ENCODE results near the gene MEIKIN.

Gene MEIKIN

DNA sequence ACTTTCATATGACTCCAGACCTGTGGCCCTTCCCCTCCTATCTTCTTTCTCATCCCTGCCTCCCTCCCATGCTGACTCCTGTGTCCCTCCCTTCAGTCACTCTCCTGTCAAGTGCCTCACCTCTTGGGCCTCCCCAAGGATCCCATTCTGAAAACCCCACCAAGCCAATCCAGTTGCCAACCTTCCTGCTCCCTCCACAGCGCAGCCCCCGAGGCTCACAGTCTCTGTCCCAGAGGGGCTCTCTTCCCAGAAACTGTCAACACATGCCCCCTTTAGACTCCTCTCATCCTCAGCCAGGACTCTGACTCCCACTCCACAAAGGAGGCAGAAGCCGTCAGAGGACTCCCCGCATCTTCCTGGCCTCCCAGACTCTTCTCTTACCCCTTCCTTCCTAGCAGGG is 35.2 kb upstream of the MEIKIN start:
- Mint-ChIP-seq H3K4me3 (no peak overlapping the region), H3K27ac (no peak overlapping the region), H3K36me3 (ENCODE audit: low read depth) (no peaks in the 10 kb centered on the region), H3K27me3 (ENCODE audit: low read depth) (peaks cover 9% of the 10 kb centered on the region), H3K9me3 (no peaks in the 10 kb centered on the region), H3K4me1 (ENCODE audit: low read depth) (peaks cover 12% of the 10 kb centered on the region)
- no peak for DNase-seq (ENCODE audit: low spot score)

DNA sequence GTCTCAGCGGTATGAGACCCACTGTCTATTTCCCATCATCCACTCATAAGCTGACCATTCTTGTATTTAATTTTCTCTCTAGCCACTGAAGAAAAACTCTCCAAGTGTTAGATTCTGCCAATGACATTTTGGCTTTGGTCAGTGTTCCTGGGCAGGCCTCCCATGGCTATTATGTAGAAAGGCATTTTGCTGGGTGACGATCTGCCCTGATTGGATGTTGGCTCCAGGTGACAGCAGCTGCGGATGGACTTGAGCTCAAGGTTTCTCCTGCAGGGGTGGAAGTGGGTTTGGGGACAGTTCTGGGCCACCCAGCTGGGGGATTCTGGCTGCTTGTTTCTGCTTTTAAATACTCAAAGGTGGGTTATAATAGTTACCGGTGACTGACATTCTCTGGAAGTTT is 34.4 kb upstream of the MEIKIN start:
- no peak for DNase-seq (ENCODE audit: low spot score)
- H3K9me3 Mint-ChIP-seq, result no peaks in the 10 kb centered on the region
- H3K27me3 Mint-ChIP-seq (ENCODE audit: low read depth), result peaks cover 9% of the 10 kb centered on the region
- peaks cover 20% of the 10 kb centered on the region for H3K4me1 Mint-ChIP-seq (ENCODE audit: low read depth)
- H3K36me3 Mint-ChIP-seq (ENCODE audit: low read depth), result no peaks in the 10 kb centered on the region
- H3K27ac Mint-ChIP-seq, result no peak overlapping the region
- H3K4me3 Mint-ChIP-seq, result no peak overlapping the region

DNA sequence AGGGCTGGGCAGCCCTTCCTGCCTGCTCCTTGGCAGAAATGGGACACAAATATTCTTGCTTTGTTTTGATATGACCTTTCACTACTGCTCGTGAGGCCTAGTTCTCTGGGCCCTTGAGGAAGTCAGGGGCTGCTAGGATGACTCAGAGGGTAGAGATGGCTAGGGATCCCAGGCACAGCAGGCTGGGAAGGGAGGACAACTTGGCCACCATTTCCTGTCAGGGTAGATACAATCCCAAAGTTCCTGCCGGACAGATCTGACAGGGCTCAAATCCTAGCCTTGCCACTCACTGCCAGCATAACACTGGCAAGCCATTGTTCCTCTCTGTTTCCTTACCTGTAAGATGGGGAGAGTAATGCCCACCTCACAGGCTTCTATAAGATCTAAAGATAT is 31.7 kb upstream of the MEIKIN start:
- H3K9me3 Mint-ChIP-seq, result no peaks in the 10 kb centered on the region
- no peak overlapping the region for H3K4me3 Mint-ChIP-seq

DNA sequence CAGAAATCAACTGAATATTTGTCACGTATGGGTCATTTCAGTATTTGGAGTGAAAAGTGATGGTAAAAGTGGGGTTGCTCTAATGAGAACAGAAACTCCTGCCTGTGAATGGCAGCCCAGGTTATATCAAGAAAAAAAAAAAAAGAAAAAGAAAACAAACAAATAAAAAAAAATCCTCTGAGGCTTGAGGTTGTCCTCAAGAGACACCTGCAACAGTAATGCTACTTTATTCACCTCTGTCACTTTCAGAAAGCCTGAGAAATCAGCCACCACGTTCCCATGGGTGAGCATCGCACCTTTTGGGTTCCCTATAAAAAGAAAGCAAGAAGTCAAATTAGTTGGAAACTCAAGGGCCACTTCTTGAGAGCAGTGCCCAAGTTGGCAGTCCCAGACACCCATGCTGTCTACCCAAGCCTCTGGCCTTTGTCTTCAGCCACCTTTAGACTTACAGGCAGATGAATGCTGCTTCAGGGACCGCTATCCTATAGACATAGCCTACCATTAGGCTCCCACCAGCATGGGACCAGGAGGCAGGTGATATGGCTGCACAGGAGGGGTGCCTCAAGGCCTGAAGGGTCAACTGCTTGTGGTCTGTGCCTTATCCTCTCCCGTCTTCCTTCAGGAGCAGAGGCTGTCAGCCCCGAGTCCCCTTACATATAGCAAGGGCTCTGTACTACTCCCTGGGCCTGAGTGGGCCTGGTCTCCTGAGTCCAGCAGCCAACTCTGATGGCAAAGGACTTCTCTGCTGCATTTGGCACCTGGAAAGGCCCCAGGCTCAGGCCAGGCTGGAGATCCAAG is 31.1 kb upstream of the MEIKIN start:
- DNase-seq (ENCODE audit: low spot score), result no peak
- Mint-ChIP-seq H3K4me3 (no peak overlapping the region), H3K27me3 (ENCODE audit: low read depth) (peaks cover 7% of the 10 kb centered on the region), H3K27ac (no peak overlapping the region), H3K9me3 (no peaks in the 10 kb centered on the region), H3K4me1 (ENCODE audit: low read depth) (peaks cover 21% of the 10 kb centered on the region), H3K36me3 (ENCODE audit: low read depth) (no peaks in the 10 kb centered on the region)

More for the DNA sequence above, 31.7 kb upstream of the MEIKIN start:
- Mint-ChIP-seq H3K27me3 (ENCODE audit: low read depth) (peaks cover 9% of the 10 kb centered on the region), H3K36me3 (ENCODE audit: low read depth) (no peaks in the 10 kb centered on the region), H3K4me1 (ENCODE audit: low read depth) (peaks cover 21% of the 10 kb centered on the region), H3K27ac (no peak overlapping the region)
- no peak for DNase-seq (ENCODE audit: low spot score)

DNA sequence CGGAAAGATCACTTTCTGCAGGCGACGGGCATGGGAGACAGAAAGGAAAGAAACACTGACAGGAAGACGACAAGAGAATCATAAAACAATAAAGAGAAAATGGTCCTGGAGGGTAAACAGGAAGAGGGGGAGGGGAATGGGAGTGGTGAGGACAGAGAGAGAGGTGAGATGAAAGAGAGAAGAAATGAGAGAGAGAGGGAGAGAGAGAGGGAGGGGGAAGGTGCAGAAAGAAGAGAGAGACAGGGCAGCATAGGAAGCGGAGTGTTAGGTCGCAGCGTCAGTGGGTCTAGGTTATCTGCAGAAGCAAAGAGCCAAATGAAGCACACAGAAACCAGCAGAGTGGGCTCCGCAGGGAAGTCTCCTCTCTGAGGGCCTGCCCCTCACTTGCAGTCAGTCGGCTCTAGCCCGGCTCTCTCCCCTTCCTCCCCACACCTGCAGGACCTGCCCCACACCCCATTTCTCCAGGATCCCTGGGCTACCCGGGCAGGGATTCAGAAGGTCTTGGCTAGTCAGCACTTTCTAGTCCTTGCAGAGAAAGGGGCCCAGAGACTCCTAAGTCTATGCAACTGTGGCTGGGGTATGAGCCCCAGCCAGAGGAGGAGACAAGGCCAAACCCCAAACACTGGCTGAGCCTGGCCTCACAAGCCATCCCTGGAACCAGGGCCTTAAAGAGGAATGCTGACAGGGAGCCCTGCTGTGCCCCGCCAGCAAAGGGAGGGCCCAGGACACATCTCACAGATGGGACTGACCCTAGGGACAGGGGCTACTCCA is 29.7 kb upstream of the MEIKIN start:
- no peaks in the 10 kb centered on the region for H3K36me3 Mint-ChIP-seq (ENCODE audit: low read depth)
- peak overlapping the region; percentile 84 for H3K27ac Mint-ChIP-seq
- no peaks in the 10 kb centered on the region for H3K9me3 Mint-ChIP-seq
- H3K4me1 Mint-ChIP-seq (ENCODE audit: low read depth), result peaks cover 21% of the 10 kb centered on the region
- no peak for DNase-seq (ENCODE audit: low spot score)
- H3K27me3 Mint-ChIP-seq (ENCODE audit: low read depth), result no peaks in the 10 kb centered on the region
- peak overlapping the region; percentile 78 for H3K4me3 Mint-ChIP-seq

DNA sequence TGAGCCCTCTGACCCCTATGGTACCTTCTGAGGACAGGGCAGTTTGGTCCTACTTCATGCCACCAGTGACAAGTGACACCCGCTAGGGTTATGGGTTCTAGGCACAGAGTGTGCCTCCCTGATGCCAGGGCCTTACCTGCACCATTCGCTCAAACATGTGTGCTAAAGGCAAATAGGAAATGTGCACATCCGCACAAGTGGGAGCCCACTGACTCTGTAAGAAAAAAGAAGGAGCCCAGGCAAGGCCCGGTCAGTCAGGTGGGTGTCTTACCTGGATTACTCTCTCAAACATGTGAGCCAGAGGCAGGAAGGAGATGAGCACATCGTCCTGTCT is 29.1 kb upstream of the MEIKIN start:
- Mint-ChIP-seq H3K36me3 (ENCODE audit: low read depth) (no peaks in the 10 kb centered on the region), H3K27ac (peak overlapping the region; percentile 84), H3K9me3 (no peaks in the 10 kb centered on the region), H3K4me1 (ENCODE audit: low read depth) (peaks cover 21% of the 10 kb centered on the region), H3K4me3 (peak overlapping the region; percentile 78), H3K27me3 (ENCODE audit: low read depth) (no peaks in the 10 kb centered on the region)
- no peak for DNase-seq (ENCODE audit: low spot score)

DNA sequence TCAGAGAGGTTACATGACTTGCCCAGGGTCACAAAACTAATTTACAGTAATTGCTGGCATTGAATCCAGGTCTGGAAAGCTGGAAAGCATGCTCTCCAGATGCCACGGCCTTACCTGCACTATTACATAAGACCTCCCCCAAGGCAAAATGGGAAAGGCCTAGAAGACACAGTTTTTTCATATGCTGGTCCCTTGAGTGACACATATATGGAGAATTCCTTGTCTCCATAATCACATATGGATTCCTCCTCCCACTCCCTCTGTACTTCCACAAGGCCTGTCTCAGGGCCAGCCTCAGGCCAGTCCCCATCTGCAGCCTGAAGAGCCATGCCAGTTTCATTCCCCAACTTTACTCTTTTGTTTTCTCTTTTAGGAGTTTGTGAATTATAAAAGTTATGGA is 28.6 kb upstream of the MEIKIN start:
- H3K27ac Mint-ChIP-seq, result no peak overlapping the region
- DNase-seq (ENCODE audit: low spot score), result no peak
- no peaks in the 10 kb centered on the region for H3K36me3 Mint-ChIP-seq (ENCODE audit: low read depth)
- no peaks in the 10 kb centered on the region for H3K27me3 Mint-ChIP-seq (ENCODE audit: low read depth)
- H3K4me1 Mint-ChIP-seq (ENCODE audit: low read depth), result peaks cover 21% of the 10 kb centered on the region
- no peaks in the 10 kb centered on the region for H3K9me3 Mint-ChIP-seq
- H3K4me3 Mint-ChIP-seq, result no peak overlapping the region

DNA sequence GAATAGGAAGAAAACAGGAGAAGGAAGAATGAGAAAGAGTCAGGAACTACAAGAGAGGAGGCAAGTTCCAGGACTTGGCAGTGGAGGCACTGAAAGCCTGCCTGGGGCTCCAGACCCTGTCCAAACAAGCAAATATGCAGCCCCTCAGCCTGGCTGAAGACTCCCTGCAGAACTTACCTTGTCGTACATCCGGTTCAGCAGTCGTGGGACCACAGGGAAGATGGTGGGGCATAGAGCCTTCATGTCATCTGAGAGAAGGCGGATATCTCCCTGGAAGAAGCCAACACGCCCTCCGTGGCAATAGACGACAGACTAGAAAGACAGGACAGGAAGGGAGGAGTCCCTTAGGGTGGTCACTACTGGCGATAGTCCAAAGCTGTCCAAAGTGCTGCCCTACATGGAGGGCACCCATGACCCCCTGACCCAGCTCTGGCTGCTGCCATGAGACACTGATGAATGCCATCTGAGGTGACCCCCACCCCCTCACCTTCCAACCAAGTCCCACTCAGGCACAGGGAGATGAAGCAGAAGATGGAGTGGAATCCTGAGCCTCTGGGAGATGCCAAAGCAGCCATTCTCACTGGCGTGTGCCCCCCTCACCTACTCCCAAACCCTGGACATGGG is 27.7 kb upstream of the MEIKIN start:
- H3K4me3 Mint-ChIP-seq, result no peak overlapping the region
- no peaks in the 10 kb centered on the region for H3K27me3 Mint-ChIP-seq (ENCODE audit: low read depth)
- peaks cover 21% of the 10 kb centered on the region for H3K4me1 Mint-ChIP-seq (ENCODE audit: low read depth)
- no peaks in the 10 kb centered on the region for H3K9me3 Mint-ChIP-seq
- H3K36me3 Mint-ChIP-seq (ENCODE audit: low read depth), result no peaks in the 10 kb centered on the region
- H3K27ac Mint-ChIP-seq, result no peak overlapping the region
- no peak for DNase-seq (ENCODE audit: low spot score)

DNA sequence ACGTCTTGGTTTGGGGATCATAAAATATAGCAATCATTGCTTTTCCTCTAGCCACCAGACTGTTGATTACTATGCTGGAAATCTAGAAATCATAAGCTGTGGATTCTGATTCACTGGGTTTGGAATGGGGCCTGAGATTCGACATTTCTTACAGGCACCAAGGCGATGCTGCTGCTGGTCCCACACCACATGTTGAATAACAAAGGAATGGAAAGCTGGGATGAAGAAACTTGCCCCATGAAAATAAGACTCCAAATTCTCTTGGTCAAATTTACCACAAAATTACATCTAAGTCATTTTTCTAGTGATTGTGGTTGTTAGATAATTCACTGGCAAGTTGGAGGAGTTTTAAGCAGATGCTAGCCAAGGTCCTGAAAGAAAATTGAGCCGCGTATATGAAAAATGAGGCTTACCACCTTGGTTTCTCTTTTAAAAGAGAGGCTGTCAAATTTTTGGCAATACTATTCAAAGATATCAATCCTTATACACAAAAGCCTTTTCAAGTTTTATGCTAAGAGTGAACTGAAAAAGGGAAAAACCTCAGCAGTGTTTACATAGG is 23.0 kb upstream of the MEIKIN start:
- no peak for DNase-seq (ENCODE audit: low spot score)
- H3K4me3 Mint-ChIP-seq, result no peak overlapping the region
- H3K27ac Mint-ChIP-seq, result no peak overlapping the region
- H3K36me3 Mint-ChIP-seq (ENCODE audit: low read depth), result no peaks in the 10 kb centered on the region
- H3K27me3 Mint-ChIP-seq (ENCODE audit: low read depth), result no peaks in the 10 kb centered on the region
- no peaks in the 10 kb centered on the region for H3K4me1 Mint-ChIP-seq (ENCODE audit: low read depth)
- no peaks in the 10 kb centered on the region for H3K9me3 Mint-ChIP-seq

DNA sequence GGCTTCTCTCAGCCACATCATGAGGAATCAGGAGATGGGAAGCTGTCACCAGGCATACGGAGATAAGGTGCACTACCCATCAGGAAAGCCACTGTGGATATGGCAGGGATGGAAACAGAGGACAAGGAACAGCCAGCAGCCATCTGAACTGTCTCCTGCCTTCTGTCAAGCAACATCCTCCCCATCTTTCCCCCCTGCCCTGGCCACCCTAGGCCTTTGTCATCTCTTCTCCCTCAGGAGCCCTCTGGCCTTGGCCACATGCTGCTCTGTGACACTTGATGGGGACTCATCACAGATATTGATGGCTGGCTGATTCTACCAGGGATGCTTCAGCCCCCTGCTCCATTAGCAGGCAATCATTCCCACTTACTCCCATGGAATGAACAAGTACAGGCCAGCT is 21.1 kb upstream of the MEIKIN start:
- H3K4me3 Mint-ChIP-seq, result no peak overlapping the region
- no peaks in the 10 kb centered on the region for H3K9me3 Mint-ChIP-seq
- H3K36me3 Mint-ChIP-seq (ENCODE audit: low read depth), result no peaks in the 10 kb centered on the region
- no peaks in the 10 kb centered on the region for H3K27me3 Mint-ChIP-seq (ENCODE audit: low read depth)
- no peaks in the 10 kb centered on the region for H3K4me1 Mint-ChIP-seq (ENCODE audit: low read depth)
- no peak overlapping the region for H3K27ac Mint-ChIP-seq
- DNase-seq (ENCODE audit: low spot score), result no peak

DNA sequence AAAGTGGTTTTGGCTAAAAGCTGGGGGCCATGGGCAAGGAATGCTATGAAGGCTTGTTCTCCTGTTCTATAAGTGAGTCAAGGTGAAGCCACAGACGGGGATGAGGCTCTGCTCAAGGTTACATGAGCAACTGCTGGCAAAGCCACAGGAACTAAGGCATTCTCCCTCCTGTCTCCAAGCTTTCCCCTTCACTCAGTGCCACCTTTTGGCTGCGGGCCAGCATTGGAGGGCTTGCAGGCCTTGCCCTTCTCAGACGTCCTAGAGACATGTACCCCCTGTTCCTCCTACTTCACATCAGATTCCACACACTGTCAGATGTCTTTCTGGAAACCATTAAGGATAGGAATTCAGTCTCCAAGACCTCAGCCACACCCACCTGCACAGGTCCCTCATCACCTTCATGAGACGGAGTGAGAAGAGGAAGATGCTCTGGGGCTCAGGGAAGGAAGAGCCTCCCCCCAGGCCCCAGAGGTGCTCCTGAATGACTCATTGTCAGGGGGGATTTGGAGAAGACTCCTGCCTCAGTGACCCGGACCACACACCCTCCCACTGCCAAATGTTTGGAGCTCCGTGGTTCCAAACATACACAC is 20.5 kb upstream of the MEIKIN start:
- Mint-ChIP-seq H3K4me1 (ENCODE audit: low read depth) (no peaks in the 10 kb centered on the region), H3K27ac (no peak overlapping the region), H3K36me3 (ENCODE audit: low read depth) (no peaks in the 10 kb centered on the region), H3K27me3 (ENCODE audit: low read depth) (no peaks in the 10 kb centered on the region), H3K4me3 (no peak overlapping the region), H3K9me3 (no peaks in the 10 kb centered on the region)
- DNase-seq (ENCODE audit: low spot score), result no peak

DNA sequence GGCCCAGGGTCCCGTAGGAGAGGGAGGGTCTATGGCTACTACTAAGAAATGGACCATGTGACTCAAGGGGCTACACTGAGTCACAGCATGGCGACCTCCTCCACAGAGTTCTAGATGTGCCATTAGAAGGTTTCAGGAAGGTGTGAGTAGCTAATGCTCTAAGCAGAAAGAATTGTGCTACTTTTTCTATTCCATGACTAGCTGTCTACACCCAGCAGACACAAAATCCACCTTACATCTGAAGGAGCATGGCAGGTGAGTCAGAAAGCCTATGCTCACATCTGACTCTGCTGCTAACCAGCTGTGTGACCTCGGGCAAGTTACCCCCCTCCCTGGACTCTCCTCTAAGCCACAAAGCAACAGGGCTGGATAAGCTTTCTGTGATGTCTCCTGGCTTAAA is 14.4 kb upstream of the MEIKIN start:
- H3K36me3 Mint-ChIP-seq (ENCODE audit: low read depth), result peaks cover 2% of the 10 kb centered on the region
- no peaks in the 10 kb centered on the region for H3K4me1 Mint-ChIP-seq (ENCODE audit: low read depth)

DNA sequence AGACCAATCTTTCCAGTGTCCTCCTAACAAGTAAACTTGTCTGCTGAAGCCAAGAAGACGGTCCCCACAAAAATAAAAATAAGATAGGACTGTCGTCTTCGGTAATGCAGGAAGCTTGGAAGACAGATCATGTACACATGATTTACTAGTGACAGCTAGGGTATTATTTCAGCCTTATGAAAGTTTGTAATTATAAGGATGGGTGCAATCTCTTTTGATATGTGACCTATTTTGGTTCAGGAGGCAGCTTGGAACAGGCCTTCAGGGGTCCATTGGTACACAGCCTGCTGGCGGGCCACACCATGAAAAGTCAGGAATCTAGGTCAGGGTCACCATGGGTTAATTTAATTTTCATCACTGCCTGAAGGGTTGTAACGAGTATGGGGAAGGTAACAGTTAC is 13.7 kb upstream of the MEIKIN start:
- Mint-ChIP-seq H3K36me3 (ENCODE audit: low read depth) (peaks cover 2% of the 10 kb centered on the region), H3K4me1 (ENCODE audit: low read depth) (peaks cover 6% of the 10 kb centered on the region), H3K9me3 (no peaks in the 10 kb centered on the region), H3K27ac (no peak overlapping the region), H3K27me3 (ENCODE audit: low read depth) (peaks cover 3% of the 10 kb centered on the region), H3K4me3 (no peak overlapping the region)
- no peak for DNase-seq (ENCODE audit: low spot score)

More for the DNA sequence above, 14.4 kb upstream of the MEIKIN start:
- H3K27ac Mint-ChIP-seq, result no peak overlapping the region
- no peaks in the 10 kb centered on the region for H3K27me3 Mint-ChIP-seq (ENCODE audit: low read depth)
- no peak for DNase-seq (ENCODE audit: low spot score)
- no peak overlapping the region for H3K4me3 Mint-ChIP-seq
- no peaks in the 10 kb centered on the region for H3K9me3 Mint-ChIP-seq

Measured in T-helper 2 cell treated with Interferon-gamma antibody and Interleukin-4, amounts not matched to agents 5 μg/mL and 100 μg/mL, for 36 hours (primary cell).